Mucosa of stomach (tissue), 1 donor: ENCODE data around the gene PPP1R9B.

Source experiments
- H3K27me3 ChIP-seq: one replicate; pipeline ENCODE4 v1.7.0; 2013; ENCODE audit warnings: mild to moderate bottlenecking, low read length; ENCODE audit not compliant: control insufficient read depth, insufficient read depth
- H3K36me3 ChIP-seq: one replicate; pipeline ENCODE4 v1.7.0; 2013; ENCODE audit warnings: low read length; ENCODE audit not compliant: control insufficient read depth, insufficient read depth
- H3K4me1 ChIP-seq: one replicate; pipeline ENCODE4 v1.7.0; 2013; ENCODE audit warnings: mild to moderate bottlenecking, low read length; ENCODE audit not compliant: control insufficient read depth, insufficient read depth
- H3K4me3 ChIP-seq: one replicate; pipeline ENCODE4 v1.7.0; 2013; ENCODE audit warnings: low read length
- H3K9ac ChIP-seq: one replicate; pipeline ENCODE4 v1.7.0; 2013; ENCODE audit warnings: mild to moderate bottlenecking, low read length, moderate library complexity
- H3K9me3 ChIP-seq: one replicate; pipeline ENCODE4 v1.7.0; 2013; ENCODE audit warnings: mild to moderate bottlenecking, low read length, moderate library complexity; ENCODE audit not compliant: control insufficient read depth
- donor health status: Pancreatic carcinoma.

PPP1R9B gene

GRCh38 chr17:50087246-50087911 is 63.1 kb downstream of the PPP1R9B start:
- H3K9me3 ChIP-seq: no peaks in the 10 kb centered on the region
- H3K9ac ChIP-seq: no peak overlapping the region
- no peaks in the 10 kb centered on the region for H3K4me1 ChIP-seq
- H3K36me3 ChIP-seq: peaks cover 17% of the 10 kb centered on the region
- no peak overlapping the region for H3K4me3 ChIP-seq
- no peaks in the 10 kb centered on the region for H3K27me3 ChIP-seq
